ENCODE results near the gene ACRV1.
"Not testable (repeated sequence)": the region's sequence is repeated elsewhere in the genome, so short reads cannot be mapped to it uniquely, and the experiment has no call there.

The ACRV1 gene
- total RNA-seq: 0 to 0.07 (median 0) reads per million in 9 experiments

GRCh38 chr11:125680747-125681146, at the start of gene ACRV1:
ACRV1 (minus strand) TSS chr11:125680847; CDS start chr11:125680780, 67 bp downstream.
- no peak within 1 kb of the TSS for H3K4me3 Mint-ChIP-seq
- no peaks in the 10 kb centered on the region for H3K27me3 Mint-ChIP-seq
- H3K4me1 Mint-ChIP-seq (ENCODE audit: low read depth in 2 of 2): no peaks in the 10 kb centered on the region
- ATAC-seq (replicated peaks): no peak
- H3K9me3 Mint-ChIP-seq: no peaks in the 10 kb centered on the region
- H3K36me3 Mint-ChIP-seq (ENCODE audit: insufficient read depth): no peaks in the 10 kb centered on the region
- no peak for DNase-seq
- H3K27ac Mint-ChIP-seq: no peak within 1 kb of the TSS

GRCh38 chr11:125728969-125729368, 48.3 kb upstream of the ACRV1 start:
- no peak for ATAC-seq (replicated peaks)
- no peak overlapping the region for H3K27ac Mint-ChIP-seq
- no peak for DNase-seq
- no peak overlapping the region for H3K4me3 Mint-ChIP-seq
- H3K36me3 Mint-ChIP-seq (ENCODE audit: insufficient read depth): no peaks in the 10 kb centered on the region
- H3K4me1 Mint-ChIP-seq (ENCODE audit: low read depth in 2 of 2): no peaks in the 10 kb centered on the region
- no peaks in the 10 kb centered on the region for H3K9me3 Mint-ChIP-seq
- H3K27me3 Mint-ChIP-seq: peaks cover 19 to 22% of the 10 kb centered on the region in 2 donors

GRCh38 chr11:125724125-125724524, 43.5 kb upstream of the ACRV1 start:
- H3K4me3 Mint-ChIP-seq: no peak overlapping the region
- H3K27me3 Mint-ChIP-seq: peaks cover 55 to 58% of the 10 kb centered on the region in 2 donors
- no peaks in the 10 kb centered on the region for H3K36me3 Mint-ChIP-seq (ENCODE audit: insufficient read depth)
- no peaks in the 10 kb centered on the region for H3K4me1 Mint-ChIP-seq (ENCODE audit: low read depth in 2 of 2)
- no peak overlapping the region for H3K27ac Mint-ChIP-seq
- DNase-seq: no peak
- ATAC-seq (replicated peaks): no peak
- H3K9me3 Mint-ChIP-seq: no peaks in the 10 kb centered on the region

GRCh38 chr11:125720781-125721180, 40.1 kb upstream of the ACRV1 start:
- Mint-ChIP-seq H3K36me3 (ENCODE audit: insufficient read depth) (no peaks in the 10 kb centered on the region), H3K27ac (no peak overlapping the region), H3K27me3 (peaks cover 59 to 69% of the 10 kb centered on the region in 2 donors), H3K4me3 (no peak overlapping the region), H3K9me3 (no peaks in the 10 kb centered on the region), H3K4me1 (ENCODE audit: low read depth in 2 of 2) (no peaks in the 10 kb centered on the region)
- no peak for DNase-seq
- no peak for ATAC-seq (replicated peaks)

GRCh38 chr11:125704686-125705085, 24.0 kb upstream of the ACRV1 start:
- not testable (repeated sequence) for H3K4me3 Mint-ChIP-seq

GRCh38 chr11:125701858-125702621, 21.4 kb upstream of the ACRV1 start:
- no peak for ATAC-seq (replicated peaks)

More at GRCh38 chr11:125704686-125705085, 24.0 kb upstream of the ACRV1 start:
- not testable (repeated sequence) for H3K4me1 Mint-ChIP-seq (ENCODE audit: low read depth in 2 of 2); H3K36me3 Mint-ChIP-seq (ENCODE audit: insufficient read depth); H3K27ac Mint-ChIP-seq; H3K9me3 Mint-ChIP-seq; DNase-seq; ATAC-seq (replicated peaks)
- H3K27me3 Mint-ChIP-seq: peaks cover 28 to 34% of the 10 kb centered on the region in 2 donors

GRCh38 chr11:125701018-125701610, 20.5 kb upstream of the ACRV1 start:
- H3K36me3 Mint-ChIP-seq (ENCODE audit: insufficient read depth): no peaks in the 10 kb centered on the region
- H3K9me3 Mint-ChIP-seq: no peaks in the 10 kb centered on the region
- no peak for DNase-seq
- peaks cover 28 to 44% of the 10 kb centered on the region in 2 donors for H3K27me3 Mint-ChIP-seq
- H3K4me1 Mint-ChIP-seq (ENCODE audit: low read depth in 2 of 2): no peaks in the 10 kb centered on the region
- H3K4me3 Mint-ChIP-seq: no peak overlapping the region
- no peak for ATAC-seq (replicated peaks)
- no peak overlapping the region for H3K27ac Mint-ChIP-seq

More at GRCh38 chr11:125701858-125702621, 21.4 kb upstream of the ACRV1 start:
- Mint-ChIP-seq H3K9me3 (no peaks in the 10 kb centered on the region), H3K27me3 (peaks cover 30 to 48% of the 10 kb centered on the region in 2 donors), H3K36me3 (ENCODE audit: insufficient read depth) (no peaks in the 10 kb centered on the region), H3K27ac (no peak overlapping the region), H3K4me1 (ENCODE audit: low read depth in 2 of 2) (no peaks in the 10 kb centered on the region), H3K4me3 (no peak overlapping the region)
- no peak for DNase-seq

- peaks cover 11 to 17% of the 10 kb centered on the region in 2 donors for H3K27me3 Mint-ChIP-seq
- ATAC-seq (replicated peaks) (no peak), DNase-seq (no peak)
- no peak overlapping the region for H3K27ac Mint-ChIP-seq
- H3K4me3 Mint-ChIP-seq: no peak overlapping the region
- H3K9me3 Mint-ChIP-seq: no peaks in the 10 kb centered on the region
- no peaks in the 10 kb centered on the region for H3K4me1 Mint-ChIP-seq (ENCODE audit: low read depth in 2 of 2)
- no peaks in the 10 kb centered on the region for H3K36me3 Mint-ChIP-seq (ENCODE audit: insufficient read depth)
Observed at GRCh38 chr11:125694951-125695350, 14.3 kb upstream of the ACRV1 start.

GRCh38 chr11:125692887-125693286, 12.2 kb upstream of the ACRV1 start:
- no peak for ATAC-seq (replicated peaks)
- no peaks in the 10 kb centered on the region for H3K4me1 Mint-ChIP-seq (ENCODE audit: low read depth in 2 of 2)
- no peak for DNase-seq
- no peak overlapping the region for H3K27ac Mint-ChIP-seq
- H3K4me3 Mint-ChIP-seq: no peak overlapping the region
- H3K36me3 Mint-ChIP-seq (ENCODE audit: insufficient read depth): no peaks in the 10 kb centered on the region
- no peaks in the 10 kb centered on the region for H3K27me3 Mint-ChIP-seq
- no peaks in the 10 kb centered on the region for H3K9me3 Mint-ChIP-seq

- no peaks in the 10 kb centered on the region for H3K9me3 Mint-ChIP-seq
- no peaks in the 10 kb centered on the region for H3K4me1 Mint-ChIP-seq (ENCODE audit: low read depth in 2 of 2)
- ATAC-seq (replicated peaks) (no peak), DNase-seq (no peak)
- H3K27me3 Mint-ChIP-seq: no peaks in the 10 kb centered on the region
- H3K36me3 Mint-ChIP-seq (ENCODE audit: insufficient read depth): no peaks in the 10 kb centered on the region
- H3K4me3 Mint-ChIP-seq: no peak overlapping the region
- no peak overlapping the region for H3K27ac Mint-ChIP-seq
Observed at GRCh38 chr11:125690006-125690405, 9.4 kb upstream of the ACRV1 start.

- ATAC-seq (replicated peaks): no peak
- no peak for DNase-seq
- no peak overlapping the region for H3K27ac Mint-ChIP-seq
- no peaks in the 10 kb centered on the region for H3K9me3 Mint-ChIP-seq
- no peaks in the 10 kb centered on the region for H3K4me1 Mint-ChIP-seq (ENCODE audit: low read depth in 2 of 2)
- no peaks in the 10 kb centered on the region for H3K36me3 Mint-ChIP-seq (ENCODE audit: insufficient read depth)
- no peak overlapping the region for H3K4me3 Mint-ChIP-seq
- H3K27me3 Mint-ChIP-seq: no peaks in the 10 kb centered on the region
Observed at GRCh38 chr11:125689274-125689859, 8.7 kb upstream of the ACRV1 start.

GRCh38 chr11:125688632-125689031, 8.0 kb upstream of the ACRV1 start:
- Mint-ChIP-seq H3K27ac (no peak overlapping the region), H3K4me3 (no peak overlapping the region), H3K27me3 (no peaks in the 10 kb centered on the region), H3K36me3 (ENCODE audit: insufficient read depth) (no peaks in the 10 kb centered on the region), H3K4me1 (ENCODE audit: low read depth in 2 of 2) (no peaks in the 10 kb centered on the region), H3K9me3 (no peaks in the 10 kb centered on the region)
- no peak for DNase-seq
- no peak for ATAC-seq (replicated peaks)

GRCh38 chr11:125688066-125688465, 7.4 kb upstream of the ACRV1 start:
- Mint-ChIP-seq H3K27me3 (no peaks in the 10 kb centered on the region), H3K36me3 (ENCODE audit: insufficient read depth) (no peaks in the 10 kb centered on the region), H3K27ac (no peak overlapping the region), H3K4me1 (ENCODE audit: low read depth in 2 of 2) (no peaks in the 10 kb centered on the region), H3K9me3 (no peaks in the 10 kb centered on the region), H3K4me3 (no peak overlapping the region)
- no peak for ATAC-seq (replicated peaks)
- DNase-seq: no peak

- Mint-ChIP-seq H3K4me3 (no peak overlapping the region), H3K36me3 (ENCODE audit: insufficient read depth) (no peaks in the 10 kb centered on the region), H3K9me3 (no peaks in the 10 kb centered on the region), H3K27me3 (no peaks in the 10 kb centered on the region), H3K4me1 (ENCODE audit: low read depth in 2 of 2) (no peaks in the 10 kb centered on the region), H3K27ac (no peak overlapping the region)
- ATAC-seq (replicated peaks): no peak
- no peak for DNase-seq
Observed at GRCh38 chr11:125685228-125685627, 4.6 kb upstream of the ACRV1 start.
